ENCODE results near the gene ITGAD.

DNA sequence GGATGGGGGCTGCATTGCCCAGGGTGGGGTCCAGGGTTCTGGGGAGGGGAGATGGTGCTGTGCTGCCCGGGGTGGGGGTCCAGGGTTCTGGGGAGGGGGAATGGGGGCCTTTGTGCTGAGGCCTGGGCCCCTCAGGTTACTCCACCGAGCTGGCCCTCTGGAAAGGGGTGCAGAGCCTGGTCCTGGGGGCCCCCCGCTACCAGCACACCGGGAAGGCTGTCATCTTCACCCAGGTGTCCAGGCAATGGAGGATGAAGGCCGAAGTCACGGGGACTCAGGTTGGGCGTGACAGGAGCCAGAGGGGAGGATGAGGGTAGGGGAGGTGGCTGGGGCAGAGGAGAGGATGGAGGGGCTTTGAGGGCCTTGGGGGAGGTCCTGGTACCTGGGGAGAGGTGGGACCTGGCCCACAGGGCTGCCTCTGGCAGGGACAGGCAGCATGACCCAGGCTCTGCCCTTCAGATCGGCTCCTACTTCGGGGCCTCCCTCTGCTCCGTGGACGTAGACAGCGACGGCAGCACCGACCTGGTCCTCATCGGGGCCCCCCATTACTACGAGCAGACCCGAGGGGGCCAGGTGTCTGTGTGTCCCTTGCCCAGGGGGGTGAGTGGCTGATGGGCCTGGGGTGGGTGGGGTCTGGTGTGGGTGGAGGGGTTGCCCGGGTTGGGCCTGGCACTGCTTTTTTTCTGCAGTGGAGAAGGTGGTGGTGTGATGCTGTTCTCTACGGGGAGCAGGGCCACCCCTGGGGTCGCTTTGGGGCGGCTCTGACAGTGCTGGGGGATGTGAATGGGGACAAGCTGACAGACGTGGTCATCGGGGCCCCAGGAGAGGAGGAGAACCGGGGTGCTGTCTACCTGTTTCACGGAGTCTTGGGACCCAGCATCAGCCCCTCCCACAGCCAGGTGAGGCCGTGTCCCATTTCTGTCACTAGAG, 30.4 kb upstream of the ITGAD start:
- TF ChIP-seq, protein P1, sequence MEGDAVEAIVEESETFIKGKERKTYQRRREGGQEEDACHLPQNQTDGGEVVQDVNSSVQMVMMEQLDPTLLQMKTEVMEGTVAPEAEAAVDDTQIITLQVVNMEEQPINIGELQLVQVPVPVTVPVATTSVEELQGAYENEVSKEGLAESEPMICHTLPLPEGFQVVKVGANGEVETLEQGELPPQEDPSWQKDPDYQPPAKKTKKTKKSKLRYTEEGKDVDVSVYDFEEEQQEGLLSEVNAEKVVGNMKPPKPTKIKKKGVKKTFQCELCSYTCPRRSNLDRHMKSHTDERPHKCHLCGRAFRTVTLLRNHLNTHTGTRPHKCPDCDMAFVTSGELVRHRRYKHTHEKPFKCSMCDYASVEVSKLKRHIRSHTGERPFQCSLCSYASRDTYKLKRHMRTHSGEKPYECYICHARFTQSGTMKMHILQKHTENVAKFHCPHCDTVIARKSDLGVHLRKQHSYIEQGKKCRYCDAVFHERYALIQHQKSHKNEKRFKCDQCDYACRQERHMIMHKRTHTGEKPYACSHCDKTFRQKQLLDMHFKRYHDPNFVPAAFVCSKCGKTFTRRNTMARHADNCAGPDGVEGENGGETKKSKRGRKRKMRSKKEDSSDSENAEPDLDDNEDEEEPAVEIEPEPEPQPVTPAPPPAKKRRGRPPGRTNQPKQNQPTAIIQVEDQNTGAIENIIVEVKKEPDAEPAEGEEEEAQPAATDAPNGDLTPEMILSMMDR (conservative IDR thresholded peaks at IDR 0.05; ENCODE audit: low read length) = no peak
- TF ChIP-seq EZH2phosphoT487 (IDR thresholded peaks at IDR 0.05; ENCODE audit: borderline replicate concordance) = no peak

Data from Loucy (cell line).